K562 (cell line): ENCODE data around the gene SCYL1. TPM values are rescaled to one million over a fixed set of nuclear protein-coding genes. Genes with fewer than 3 reads are reported as not detected.

ENCODE experiments used
- HDAC8 ChIP-seq: fragments of 450-650 bp; IDR thresholded peaks from 2 replicates; pipeline ENCODE4 v1.6.1; 2016; ENCODE audit warnings: mild to moderate bottlenecking, missing genetic modification characterization, moderate library complexity, missing compliant biosample characterization
- MTA3 ChIP-seq: fragments of 450-650 bp; formaldehyde crosslinking; IDR thresholded peaks from 2 replicates; pipeline ENCODE4 v1.6.1; 2017; ENCODE audit warnings: mild to moderate bottlenecking, borderline replicate concordance
- NFE2L1 ChIP-seq: fragments of 450-650 bp; IDR thresholded peaks from 2 replicates; pipeline ENCODE4 v1.6.1; 2016; ENCODE audit warnings: missing genetic modification characterization, low read depth, mild to moderate bottlenecking, missing compliant biosample characterization, moderate library complexity, borderline replicate concordance
- SRSF1 ChIP-seq: fragments of 200-400 bp; formaldehyde crosslinking; IDR thresholded peaks from 2 replicates; pipeline ENCODE4 v1.6.1; 2017; ENCODE audit warnings: mild to moderate bottlenecking, low read depth, low read length, moderate library complexity
- ZNF316 ChIP-seq: fragments of 450-650 bp; IDR thresholded peaks from 2 replicates; pipeline ENCODE4 v1.6.1; 2016
- polyA plus RNA-seq, 8 experiments: library from polyadenylated mRNA; depleted of rRNA in 4 of 8; stranded (reverse) in 5 of 8; unstranded in 3 of 8; fragments of >200 nt; fragmentation: Nextera tagmentation in 2 of 8; fragmentation: Illumina TruSeq in 1 of 8; extraction: Ambion mirVana in 2 of 8; extraction: Trizol in 1 of 8; gene quantifications; 2 replicates each; pipeline versions ENCODE4 v1.2.1 to v1.2.3, GENCODE V29; 2011 to 2014; ENCODE audit warnings: inconsistent platforms in 1 of 8, missing spikeins in 1 of 8
- total RNA-seq, 7 experiments: library from RNA; depleted of rRNA in 6 of 7; stranded (reverse); fragments of >200 nt in 6 of 7; fragmentation: Illumina TruSeq in 2 of 7; extraction: Trizol in 2 of 7; gene quantifications; 2 replicates each; pipeline versions ENCODE4 v1.2.1 to v1.2.3, GENCODE V29; 2011 to 2021; ENCODE audit warnings: low replicate concordance in 1 of 7
- TF ChIP-seq, protein P1 (sequence below), 2 experiments: fragments of 450-650 bp in 1 of 2; sonication (generic) in 1 of 2; formaldehyde crosslinking in 1 of 2; IDR thresholded peaks; 2 replicates each; pipeline versions ENCODE4 v1.7.1 to v1.9.0; 2016 to 2022; ENCODE audit warnings: inconsistent platforms in 1 of 2, mild to moderate bottlenecking in 1 of 2, missing genetic modification reagents in 1 of 2
- TF ChIP-seq, protein P2 (sequence below): fragments of 250-450 bp; sonication (Bioruptor Pico); IDR thresholded peaks from 2 replicates; pipeline ENCODE4 v1.5.0; 2021; ENCODE audit warnings: mild to moderate bottlenecking, borderline replicate concordance
- TF ChIP-seq, protein P3 (sequence below): sonication (generic); formaldehyde crosslinking; IDR thresholded peaks from 2 replicates; pipeline ENCODE4 v1.8.1; 2023; ENCODE audit warnings: mild to moderate bottlenecking, missing genetic modification reagents
- TF ChIP-seq, protein P4 (sequence below): fragments of 450-650 bp; formaldehyde crosslinking; IDR thresholded peaks from 2 replicates; pipeline ENCODE4 v1.4.0; 2020; ENCODE audit warnings: mild to moderate bottlenecking, moderate library complexity

SCYL1 gene
- total and polyA plus RNA-seq, 9 of the 15 experiments (the other 6 are each of a cell fraction or from before 2014, with no cell fraction given) = 1.9 to 145 (median 57.6) TPM

DNA sequence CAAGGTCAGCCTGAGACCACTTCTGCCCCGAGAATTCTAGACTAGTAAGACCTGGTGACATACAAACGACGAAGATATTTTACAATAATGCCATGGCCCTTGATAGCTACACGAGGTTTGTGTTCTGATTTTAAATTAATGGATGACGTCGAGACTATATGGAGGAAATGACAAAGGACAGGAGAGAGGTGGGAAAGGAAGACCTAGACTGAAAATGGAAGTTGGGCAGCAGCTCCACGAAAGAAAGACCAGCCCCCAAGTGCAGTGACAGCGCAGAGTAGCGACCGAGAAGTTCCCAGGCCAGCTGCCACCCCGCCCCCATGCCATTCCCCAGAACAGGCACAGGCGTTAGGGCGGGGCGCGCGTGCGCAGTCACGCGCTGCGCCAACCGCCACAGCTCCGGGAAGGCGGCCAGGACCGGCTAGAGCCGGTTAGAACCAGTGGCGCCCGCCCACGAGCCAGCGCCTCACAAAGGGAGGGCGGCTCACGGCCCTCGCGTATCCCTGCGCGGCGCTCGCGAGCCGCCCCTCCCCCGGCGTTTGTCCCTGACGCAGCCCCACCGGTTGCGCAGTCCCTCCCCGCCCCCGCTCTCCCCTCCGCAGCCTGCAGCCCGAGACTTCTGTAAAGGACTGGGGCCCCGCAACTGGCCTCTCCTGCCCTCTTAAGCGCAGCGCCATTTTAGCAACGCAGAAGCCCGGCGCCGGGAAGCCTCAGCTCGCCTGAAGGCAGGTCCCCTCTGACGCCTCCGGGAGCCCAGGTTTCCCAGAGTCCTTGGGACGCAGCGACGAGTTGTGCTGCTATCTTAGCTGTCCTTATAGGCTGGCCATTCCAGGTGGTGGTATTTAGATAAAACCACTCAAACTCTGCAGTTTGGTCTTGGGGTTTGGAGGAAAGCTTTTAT, 27.5 kb upstream of the SCYL1 start (continued):
- TF ChIP-seq, protein P1, sequence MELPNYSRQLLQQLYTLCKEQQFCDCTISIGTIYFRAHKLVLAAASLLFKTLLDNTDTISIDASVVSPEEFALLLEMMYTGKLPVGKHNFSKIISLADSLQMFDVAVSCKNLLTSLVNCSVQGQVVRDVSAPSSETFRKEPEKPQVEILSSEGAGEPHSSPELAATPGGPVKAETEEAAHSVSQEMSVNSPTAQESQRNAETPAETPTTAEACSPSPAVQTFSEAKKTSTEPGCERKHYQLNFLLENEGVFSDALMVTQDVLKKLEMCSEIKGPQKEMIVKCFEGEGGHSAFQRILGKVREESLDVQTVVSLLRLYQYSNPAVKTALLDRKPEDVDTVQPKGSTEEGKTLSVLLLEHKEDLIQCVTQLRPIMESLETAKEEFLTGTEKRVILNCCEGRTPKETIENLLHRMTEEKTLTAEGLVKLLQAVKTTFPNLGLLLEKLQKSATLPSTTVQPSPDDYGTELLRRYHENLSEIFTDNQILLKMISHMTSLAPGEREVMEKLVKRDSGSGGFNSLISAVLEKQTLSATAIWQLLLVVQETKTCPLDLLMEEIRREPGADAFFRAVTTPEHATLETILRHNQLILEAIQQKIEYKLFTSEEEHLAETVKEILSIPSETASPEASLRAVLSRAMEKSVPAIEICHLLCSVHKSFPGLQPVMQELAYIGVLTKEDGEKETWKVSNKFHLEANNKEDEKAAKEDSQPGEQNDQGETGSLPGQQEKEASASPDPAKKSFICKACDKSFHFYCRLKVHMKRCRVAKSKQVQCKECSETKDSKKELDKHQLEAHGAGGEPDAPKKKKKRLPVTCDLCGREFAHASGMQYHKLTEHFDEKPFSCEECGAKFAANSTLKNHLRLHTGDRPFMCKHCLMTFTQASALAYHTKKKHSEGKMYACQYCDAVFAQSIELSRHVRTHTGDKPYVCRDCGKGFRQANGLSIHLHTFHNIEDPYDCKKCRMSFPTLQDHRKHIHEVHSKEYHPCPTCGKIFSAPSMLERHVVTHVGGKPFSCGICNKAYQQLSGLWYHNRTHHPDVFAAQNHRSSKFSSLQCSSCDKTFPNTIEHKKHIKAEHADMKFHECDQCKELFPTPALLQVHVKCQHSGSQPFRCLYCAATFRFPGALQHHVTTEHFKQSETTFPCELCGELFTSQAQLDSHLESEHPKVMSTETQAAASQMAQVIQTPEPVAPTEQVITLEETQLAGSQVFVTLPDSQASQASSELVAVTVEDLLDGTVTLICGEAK (IDR thresholded peaks at IDR 0.05) = no peak
- TF ChIP-seq, protein P1 (CRISPR knock-in tag; IDR thresholded peaks at IDR 0.05) = no peak
- TF ChIP-seq HDAC8 (tag) = no peak; the same call in 1 of the 2 replicates
- TF ChIP-seq, protein P2, sequence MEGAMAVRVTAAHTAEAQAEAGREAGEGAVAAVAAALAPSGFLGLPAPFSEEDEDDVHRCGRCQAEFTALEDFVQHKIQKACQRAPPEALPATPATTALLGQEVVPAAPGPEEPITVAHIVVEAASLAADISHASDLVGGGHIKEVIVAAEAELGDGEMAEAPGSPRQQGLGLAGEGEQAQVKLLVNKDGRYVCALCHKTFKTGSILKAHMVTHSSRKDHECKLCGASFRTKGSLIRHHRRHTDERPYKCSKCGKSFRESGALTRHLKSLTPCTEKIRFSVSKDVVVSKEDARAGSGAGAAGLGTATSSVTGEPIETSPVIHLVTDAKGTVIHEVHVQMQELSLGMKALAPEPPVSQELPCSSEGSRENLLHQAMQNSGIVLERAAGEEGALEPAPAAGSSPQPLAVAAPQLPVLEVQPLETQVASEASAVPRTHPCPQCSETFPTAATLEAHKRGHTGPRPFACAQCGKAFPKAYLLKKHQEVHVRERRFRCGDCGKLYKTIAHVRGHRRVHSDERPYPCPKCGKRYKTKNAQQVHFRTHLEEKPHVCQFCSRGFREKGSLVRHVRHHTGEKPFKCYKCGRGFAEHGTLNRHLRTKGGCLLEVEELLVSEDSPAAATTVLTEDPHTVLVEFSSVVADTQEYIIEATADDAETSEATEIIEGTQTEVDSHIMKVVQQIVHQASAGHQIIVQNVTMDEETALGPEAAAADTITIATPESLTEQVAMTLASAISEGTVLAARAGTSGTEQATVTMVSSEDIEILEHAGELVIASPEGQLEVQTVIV (CRISPR knock-in tag) = no peak
- TF ChIP-seq SRSF1 = no peak
- no peak for TF ChIP-seq NFE2L1 (tag)
- TF ChIP-seq, protein P3, sequence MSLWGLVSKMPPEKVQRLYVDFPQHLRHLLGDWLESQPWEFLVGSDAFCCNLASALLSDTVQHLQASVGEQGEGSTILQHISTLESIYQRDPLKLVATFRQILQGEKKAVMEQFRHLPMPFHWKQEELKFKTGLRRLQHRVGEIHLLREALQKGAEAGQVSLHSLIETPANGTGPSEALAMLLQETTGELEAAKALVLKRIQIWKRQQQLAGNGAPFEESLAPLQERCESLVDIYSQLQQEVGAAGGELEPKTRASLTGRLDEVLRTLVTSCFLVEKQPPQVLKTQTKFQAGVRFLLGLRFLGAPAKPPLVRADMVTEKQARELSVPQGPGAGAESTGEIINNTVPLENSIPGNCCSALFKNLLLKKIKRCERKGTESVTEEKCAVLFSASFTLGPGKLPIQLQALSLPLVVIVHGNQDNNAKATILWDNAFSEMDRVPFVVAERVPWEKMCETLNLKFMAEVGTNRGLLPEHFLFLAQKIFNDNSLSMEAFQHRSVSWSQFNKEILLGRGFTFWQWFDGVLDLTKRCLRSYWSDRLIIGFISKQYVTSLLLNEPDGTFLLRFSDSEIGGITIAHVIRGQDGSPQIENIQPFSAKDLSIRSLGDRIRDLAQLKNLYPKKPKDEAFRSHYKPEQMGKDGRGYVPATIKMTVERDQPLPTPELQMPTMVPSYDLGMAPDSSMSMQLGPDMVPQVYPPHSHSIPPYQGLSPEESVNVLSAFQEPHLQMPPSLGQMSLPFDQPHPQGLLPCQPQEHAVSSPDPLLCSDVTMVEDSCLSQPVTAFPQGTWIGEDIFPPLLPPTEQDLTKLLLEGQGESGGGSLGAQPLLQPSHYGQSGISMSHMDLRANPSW (CRISPR knock-in tag) = peak; percentile 56; the same call in 1 of the 2 replicates
- TF ChIP-seq, protein P4, sequence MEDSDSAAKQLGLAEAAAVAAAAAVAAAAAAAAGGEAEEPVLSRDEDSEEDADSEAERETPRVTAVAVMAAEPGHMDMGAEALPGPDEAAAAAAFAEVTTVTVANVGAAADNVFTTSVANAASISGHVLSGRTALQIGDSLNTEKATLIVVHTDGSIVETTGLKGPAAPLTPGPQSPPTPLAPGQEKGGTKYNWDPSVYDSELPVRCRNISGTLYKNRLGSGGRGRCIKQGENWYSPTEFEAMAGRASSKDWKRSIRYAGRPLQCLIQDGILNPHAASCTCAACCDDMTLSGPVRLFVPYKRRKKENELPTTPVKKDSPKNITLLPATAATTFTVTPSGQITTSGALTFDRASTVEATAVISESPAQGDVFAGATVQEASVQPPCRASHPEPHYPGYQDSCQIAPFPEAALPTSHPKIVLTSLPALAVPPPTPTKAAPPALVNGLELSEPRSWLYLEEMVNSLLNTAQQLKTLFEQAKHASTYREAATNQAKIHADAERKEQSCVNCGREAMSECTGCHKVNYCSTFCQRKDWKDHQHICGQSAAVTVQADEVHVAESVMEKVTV = no peak
- no peak; the same call in 1 of the 2 replicates for TF ChIP-seq ZNF316
- TF ChIP-seq MTA3 = peak; percentile 96; the same call in 1 of the 2 replicates
